IMR-90 (cell line): ENCODE measurements around the gene TAF9. TPM values are rescaled to one million over a fixed set of nuclear protein-coding genes. Genes with fewer than 3 reads are reported as not detected.

Experiments used
- ATAC-seq: fragments of 200-7000 bp; cut with Tn5 transposase; 2 replicates; pipeline ENCODE4 v1.9.1; 2020; ENCODE audit warnings: low read depth, mild to moderate bottlenecking, moderate library complexity
- BruUV-seq: library from RNA; stranded (reverse); fragments of 400-500 nt; replicated peaks from 2 replicates; lab custom pipeline; 2021; lab: Mats Ljungman, UMichigan
- CTCF ChIA-PET: fragments of 300-600 bp; formaldehyde crosslinking; extraction: SDS; loops from one replicate; lab custom pipeline; 2021; ENCODE audit warnings: antibody characterized with exemption; lab: Yijun Ruan, JAX
- POLR2A ChIA-PET: fragments of 300-600 bp; sonication (Branson Sonifier 250); formaldehyde crosslinking; loops from one replicate; lab custom pipeline; 2022; ENCODE audit warnings: antibody characterized with exemption; ENCODE audit not compliant: unreplicated experiment; lab: Charles Lee
- DNase-seq: peaks from one replicate; pipeline ENCODE4 v3.0.0; 2013
- H2AFZ ChIP-seq: replicated peaks from 2 replicates; pipeline ENCODE3; 2013; ENCODE audit warnings: low read length, mild to moderate bottlenecking; ENCODE audit not compliant: poor library complexity
- H2AK5ac ChIP-seq: 2 replicates; pipeline ENCODE4 v1.6.1; 2013; ENCODE audit warnings: low read depth, low read length, inconsistent platforms
- H2AK9ac ChIP-seq: replicated peaks from 2 replicates; pipeline ENCODE3; 2013; ENCODE audit warnings: mild to moderate bottlenecking, low read depth, low read length, moderate library complexity; ENCODE audit not compliant: poor library complexity
- H2BK120ac ChIP-seq: 2 replicates; pipeline ENCODE4 v1.6.1; 2013; ENCODE audit warnings: low read depth, low read length, inconsistent platforms
- H2BK15ac ChIP-seq: 3 replicates; pipeline ENCODE4 v1.6.1; 2013; ENCODE audit warnings: low read depth, low read length, inconsistent platforms
- H2BK20ac ChIP-seq: 2 replicates; pipeline ENCODE4 v1.6.1; 2013; ENCODE audit warnings: low read depth, mild to moderate bottlenecking, inconsistent platforms, low read length, moderate library complexity
- H2BK5ac ChIP-seq: 2 replicates; pipeline ENCODE4 v1.6.1; 2013; ENCODE audit warnings: mild to moderate bottlenecking, low read depth, low read length, inconsistent platforms; ENCODE audit not compliant: poor library complexity, severe bottlenecking
- H3K14ac ChIP-seq: replicated peaks from 2 replicates; pipeline ENCODE4 v1.6.1; 2013; ENCODE audit warnings: low read depth, low read length, inconsistent platforms
- H3K18ac ChIP-seq: 2 replicates; pipeline ENCODE4 v1.6.1; 2013; ENCODE audit warnings: low read depth, low read length, control low read depth
- H3K23ac ChIP-seq: 2 replicates; pipeline ENCODE4 v1.6.1; 2013; ENCODE audit warnings: low read depth, low read length, inconsistent platforms
- H3K27ac ChIP-seq: 2 replicates; pipeline ENCODE4 v1.5.1; 2013; ENCODE audit warnings: mild to moderate bottlenecking, control low read depth, low read length; ENCODE audit not compliant: insufficient read depth
- H3K27me3 ChIP-seq: 2 replicates; pipeline ENCODE4 v1.6.1; 2013; ENCODE audit warnings: low read length; ENCODE audit not compliant: control insufficient read depth, insufficient read depth
- H3K36me3 ChIP-seq: 2 replicates; pipeline ENCODE4 v1.6.1; 2013; ENCODE audit warnings: low read length, mixed read lengths; ENCODE audit not compliant: control insufficient read depth, insufficient read depth
- H3K4ac ChIP-seq: 2 replicates; pipeline ENCODE4 v1.6.1; 2013; ENCODE audit warnings: low read depth, low read length, inconsistent platforms
- H3K4me1 ChIP-seq: 2 replicates; pipeline ENCODE4 v1.6.1; 2013; ENCODE audit warnings: low read length, mixed read lengths; ENCODE audit not compliant: control insufficient read depth, insufficient read depth
- H3K4me2 ChIP-seq: 2 replicates; pipeline ENCODE4 v1.6.1; 2013; ENCODE audit warnings: low read depth, mild to moderate bottlenecking, control low read depth, low read length, moderate library complexity
- H3K4me3 ChIP-seq: 2 replicates; pipeline ENCODE4 v1.5.1; 2013; ENCODE audit warnings: low read depth, mild to moderate bottlenecking, control low read depth, low read length, moderate library complexity; ENCODE audit not compliant: insufficient read depth
- H3K56ac ChIP-seq: 2 replicates; pipeline ENCODE4 v1.6.1; 2013; ENCODE audit warnings: low read length, inconsistent platforms; ENCODE audit not compliant: insufficient read depth; ENCODE audit errors: extremely low read depth
- H3K79me1 ChIP-seq, 2 experiments: 2 replicates each; pipeline ENCODE4 v1.6.1; 2013; ENCODE audit warnings: low read length in 2 of 2, inconsistent platforms in 1 of 2, low read depth in 1 of 2
- H3K9ac ChIP-seq: 2 replicates; pipeline ENCODE4 v1.6.1; 2013; ENCODE audit warnings: low read depth, low read length, control low read depth
- H3K9me1 ChIP-seq: 2 replicates; pipeline ENCODE4 v1.6.1; 2013; ENCODE audit warnings: low read length, inconsistent platforms; ENCODE audit not compliant: insufficient read depth
- H3K9me3 ChIP-seq: 2 replicates; pipeline ENCODE4 v1.6.1; 2013; ENCODE audit warnings: low read length; ENCODE audit not compliant: control insufficient read depth, insufficient read depth
- H4K20me1 ChIP-seq: 2 replicates; pipeline ENCODE4 v1.6.1; 2013; ENCODE audit warnings: low read length, inconsistent platforms; ENCODE audit not compliant: insufficient read depth
- H4K5ac ChIP-seq: 2 replicates; pipeline ENCODE4 v1.6.1; 2013; ENCODE audit warnings: mild to moderate bottlenecking, low read depth, low read length, control low read depth
- H4K8ac ChIP-seq, 2 experiments: 2 replicates each; pipeline ENCODE4 v1.6.1; 2013; ENCODE audit warnings: low read depth in 2 of 2, low read length in 2 of 2, control low read depth in 1 of 2, inconsistent platforms in 1 of 2
- H4K91ac ChIP-seq: 2 replicates; pipeline ENCODE4 v1.6.1; 2013; ENCODE audit warnings: low read depth, low read length, inconsistent platforms; ENCODE audit not compliant: insufficient read depth
- CEBPB ChIP-seq: IDR thresholded peaks from 2 replicates; pipeline ENCODE4 v1.6.1; 2012; ENCODE audit warnings: low read depth, low read length, improper control_type of control experiment
- MAFK ChIP-seq: IDR thresholded peaks from 2 replicates; pipeline ENCODE4 v1.6.1; 2012; ENCODE audit warnings: low read depth, low read length, improper control_type of control experiment
- MAZ ChIP-seq: IDR thresholded peaks from 2 replicates; pipeline ENCODE4 v1.6.1; 2012; ENCODE audit warnings: low read depth, mild to moderate bottlenecking, low read length, improper control_type of control experiment, moderate library complexity, borderline replicate concordance
- RFX5 ChIP-seq: IDR thresholded peaks from 2 replicates; pipeline ENCODE4 v1.8.0; 2012; ENCODE audit warnings: low read depth, mild to moderate bottlenecking, low read length, moderate library complexity
- SMC3 ChIP-seq: fragments of 150-350 bp; IDR thresholded peaks from 2 replicates; pipeline ENCODE4 v1.6.1; 2016; ENCODE audit warnings: low read depth, mild to moderate bottlenecking, antibody characterized with exemption, low read length, moderate library complexity
- WGBS, 2 experiments: methylation state at CpG; one replicate each; pipeline versions ENCODE4 v1.1.5 to v1.1.7; 2013; ENCODE audit warnings: missing lambda C conversion rate in 2 of 2; ENCODE audit not compliant: insufficient read length in 1 of 2; ENCODE audit errors: extremely low coverage in 2 of 2; 5-methylcytosine and 5-hydroxymethylcytosine counted together
- dilution Hi-C: fragments of 300-500 bp; cut with HindIII; formaldehyde crosslinking; loops from one replicate; pipeline ENCODE4 v1.14.3; 2018; ENCODE audit warnings: low sequenced_read_pairs; ENCODE audit not compliant: unreplicated experiment
- in situ Hi-C: fragments of 300-500 bp; cut with MboI; formaldehyde crosslinking; loops from 3 replicates; pipeline ENCODE4 v1.14.3; 2019; ENCODE audit warnings: low sequenced_read_pairs, inconsistent platforms, mixed read lengths
- intact Hi-C: fragments of 100-400 bp; cut with micrococcal nuclease; formaldehyde crosslinking; loops from 2 replicates; pipeline ENCODE4 v1.10.0; 2022
- polyA plus RNA-seq, 3 experiments: library from polyadenylated mRNA; depleted of rRNA; stranded (reverse); fragments of >200 nt; gene quantifications; 2 replicates each; pipeline ENCODE4 v1.2.3, GENCODE V29; 2012; ENCODE audit warnings: low replicate concordance in 1 of 3
- total RNA-seq: library from RNA; depleted of rRNA; stranded (reverse); fragments of >200 nt; gene quantifications from 2 replicates; pipeline ENCODE4 v1.2.3, GENCODE V29; 2012
- TF ChIP-seq, protein P1 (sequence below): fragments of 150-350 bp; IDR thresholded peaks from 2 replicates; pipeline ENCODE4 v1.6.1; 2017; ENCODE audit warnings: mild to moderate bottlenecking, antibody characterized with exemption, low read length, low read depth
- TF ChIP-seq, protein P2 (sequence below): fragments of 150-350 bp; IDR thresholded peaks from 2 replicates; pipeline ENCODE4 v1.6.1; 2016; ENCODE audit warnings: low read depth, mild to moderate bottlenecking, low read length, moderate library complexity, borderline replicate concordance
- TF ChIP-seq, protein P3 (sequence below): conservative IDR thresholded peaks from 2 replicates; pipeline ENCODE4 v1.5.1; 2012; ENCODE audit warnings: mild to moderate bottlenecking, low read depth, low read length, improper control_type of control experiment

Gene TAF9
- total and polyA plus RNA-seq, 2 of the 4 experiments (the other 2 are of a cell fraction), result 107 to 127 TPM

DNA sequence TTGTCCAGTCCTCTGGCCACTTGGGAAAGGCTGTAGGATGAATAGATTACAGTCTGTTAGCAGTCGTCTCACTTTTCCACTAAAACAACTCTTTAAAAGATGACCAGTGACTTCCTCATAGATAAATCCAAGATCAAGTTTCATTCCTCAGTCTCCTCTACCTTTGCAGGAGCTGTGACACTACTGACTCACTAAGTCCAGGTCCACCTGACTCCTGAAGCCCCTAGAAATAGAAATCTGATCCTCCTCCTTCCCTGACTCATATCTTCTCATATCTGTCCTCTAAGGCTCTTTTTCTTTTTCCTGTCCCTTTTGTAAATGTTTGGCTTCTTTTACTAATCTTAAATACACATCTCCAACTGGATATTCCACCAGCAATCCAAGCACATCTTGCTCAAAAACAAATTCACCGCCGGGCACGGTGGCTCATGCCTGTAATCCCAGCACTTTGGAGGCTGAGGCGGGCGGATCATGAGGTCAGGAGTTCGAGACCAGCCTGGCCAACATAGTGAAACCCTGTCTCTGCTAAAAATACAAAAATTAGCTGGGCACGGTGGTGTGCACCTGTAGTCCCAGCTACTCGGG, 39.3 kb downstream of the TAF9 start:
- no peak overlapping the region for H4K91ac ChIP-seq
- no peak overlapping the region for H2BK20ac ChIP-seq
- no peak overlapping the region for H3K56ac ChIP-seq
- no peak overlapping the region for H2BK120ac ChIP-seq
- no peaks in the 10 kb centered on the region for H3K9me3 ChIP-seq
- no peak overlapping the region for H3K4ac ChIP-seq
- dilution Hi-C loops, result no loop called here
- H3K36me3 ChIP-seq, result no peaks in the 10 kb centered on the region
- POLR2A ChIA-PET, result no interaction called here
- no peak overlapping the region for H2AK5ac ChIP-seq
- H3K4me3 ChIP-seq, result no peak overlapping the region
- ATAC-seq (no peak), DNase-seq (peak; percentile 39)
- H3K4me1 ChIP-seq, result peaks cover 3% of the 10 kb centered on the region
- H3K9ac ChIP-seq, result no peak overlapping the region
- intact Hi-C loops, result loop anchor here (5.0 kb wide), 2 partner anchors 93 to 143 kb away; partner anchors contain the start of gene CENPH
- H4K5ac ChIP-seq, result no peak overlapping the region
- no peaks in the 10 kb centered on the region for H4K20me1 ChIP-seq
- H2AK9ac ChIP-seq, result no peak overlapping the region
- no peak overlapping the region for H2BK15ac ChIP-seq
- no peak overlapping the region for H3K14ac ChIP-seq
- H3K18ac ChIP-seq, result no peak overlapping the region
- peaks cover 0 to 3% of the 10 kb centered on the region in 2 experiments; a peak in 1 of 4 replicates for H3K79me1 ChIP-seq
- H3K9me1 ChIP-seq, result peaks cover 4% of the 10 kb centered on the region; the same call in 1 of the 2 replicates
- no peak overlapping the region for H3K23ac ChIP-seq
- no peak overlapping the region for H2BK5ac ChIP-seq
- in situ Hi-C loops, result loop anchor here (5.0 to 10.0 kb wide), 2 partner anchors 38 to 215 kb away; no protein-coding TSS in a partner anchor
- no TSS peak for BruUV-seq
- no CpG with 5 or more reads among the region's 9 CpGs for WGBS, 2 experiments
- TF ChIP-seq MAFK (no peak), SMC3 (no peak), MAZ (no peak), CEBPB (no peak), RFX5 (no peak)
- TF ChIP-seq, protein P1, sequence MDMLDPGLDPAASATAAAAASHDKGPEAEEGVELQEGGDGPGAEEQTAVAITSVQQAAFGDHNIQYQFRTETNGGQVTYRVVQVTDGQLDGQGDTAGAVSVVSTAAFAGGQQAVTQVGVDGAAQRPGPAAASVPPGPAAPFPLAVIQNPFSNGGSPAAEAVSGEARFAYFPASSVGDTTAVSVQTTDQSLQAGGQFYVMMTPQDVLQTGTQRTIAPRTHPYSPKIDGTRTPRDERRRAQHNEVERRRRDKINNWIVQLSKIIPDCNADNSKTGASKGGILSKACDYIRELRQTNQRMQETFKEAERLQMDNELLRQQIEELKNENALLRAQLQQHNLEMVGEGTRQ, result no peak
- TF ChIP-seq, protein P2, sequence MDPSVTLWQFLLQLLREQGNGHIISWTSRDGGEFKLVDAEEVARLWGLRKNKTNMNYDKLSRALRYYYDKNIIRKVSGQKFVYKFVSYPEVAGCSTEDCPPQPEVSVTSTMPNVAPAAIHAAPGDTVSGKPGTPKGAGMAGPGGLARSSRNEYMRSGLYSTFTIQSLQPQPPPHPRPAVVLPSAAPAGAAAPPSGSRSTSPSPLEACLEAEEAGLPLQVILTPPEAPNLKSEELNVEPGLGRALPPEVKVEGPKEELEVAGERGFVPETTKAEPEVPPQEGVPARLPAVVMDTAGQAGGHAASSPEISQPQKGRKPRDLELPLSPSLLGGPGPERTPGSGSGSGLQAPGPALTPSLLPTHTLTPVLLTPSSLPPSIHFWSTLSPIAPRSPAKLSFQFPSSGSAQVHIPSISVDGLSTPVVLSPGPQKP, result no peak
- TF ChIP-seq, protein P3, sequence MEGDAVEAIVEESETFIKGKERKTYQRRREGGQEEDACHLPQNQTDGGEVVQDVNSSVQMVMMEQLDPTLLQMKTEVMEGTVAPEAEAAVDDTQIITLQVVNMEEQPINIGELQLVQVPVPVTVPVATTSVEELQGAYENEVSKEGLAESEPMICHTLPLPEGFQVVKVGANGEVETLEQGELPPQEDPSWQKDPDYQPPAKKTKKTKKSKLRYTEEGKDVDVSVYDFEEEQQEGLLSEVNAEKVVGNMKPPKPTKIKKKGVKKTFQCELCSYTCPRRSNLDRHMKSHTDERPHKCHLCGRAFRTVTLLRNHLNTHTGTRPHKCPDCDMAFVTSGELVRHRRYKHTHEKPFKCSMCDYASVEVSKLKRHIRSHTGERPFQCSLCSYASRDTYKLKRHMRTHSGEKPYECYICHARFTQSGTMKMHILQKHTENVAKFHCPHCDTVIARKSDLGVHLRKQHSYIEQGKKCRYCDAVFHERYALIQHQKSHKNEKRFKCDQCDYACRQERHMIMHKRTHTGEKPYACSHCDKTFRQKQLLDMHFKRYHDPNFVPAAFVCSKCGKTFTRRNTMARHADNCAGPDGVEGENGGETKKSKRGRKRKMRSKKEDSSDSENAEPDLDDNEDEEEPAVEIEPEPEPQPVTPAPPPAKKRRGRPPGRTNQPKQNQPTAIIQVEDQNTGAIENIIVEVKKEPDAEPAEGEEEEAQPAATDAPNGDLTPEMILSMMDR, result no peak
- CTCF ChIA-PET, result no interaction called here
- H4K8ac ChIP-seq, result no peak overlapping the region
- H3K27ac ChIP-seq, result no peak overlapping the region
- no peaks in the 10 kb centered on the region for H3K27me3 ChIP-seq
- no peak overlapping the region for H3K4me2 ChIP-seq
- H2AFZ ChIP-seq, result no peak overlapping the region
